Measurements from ENCODE around the gene TMEM88.

DNA sequence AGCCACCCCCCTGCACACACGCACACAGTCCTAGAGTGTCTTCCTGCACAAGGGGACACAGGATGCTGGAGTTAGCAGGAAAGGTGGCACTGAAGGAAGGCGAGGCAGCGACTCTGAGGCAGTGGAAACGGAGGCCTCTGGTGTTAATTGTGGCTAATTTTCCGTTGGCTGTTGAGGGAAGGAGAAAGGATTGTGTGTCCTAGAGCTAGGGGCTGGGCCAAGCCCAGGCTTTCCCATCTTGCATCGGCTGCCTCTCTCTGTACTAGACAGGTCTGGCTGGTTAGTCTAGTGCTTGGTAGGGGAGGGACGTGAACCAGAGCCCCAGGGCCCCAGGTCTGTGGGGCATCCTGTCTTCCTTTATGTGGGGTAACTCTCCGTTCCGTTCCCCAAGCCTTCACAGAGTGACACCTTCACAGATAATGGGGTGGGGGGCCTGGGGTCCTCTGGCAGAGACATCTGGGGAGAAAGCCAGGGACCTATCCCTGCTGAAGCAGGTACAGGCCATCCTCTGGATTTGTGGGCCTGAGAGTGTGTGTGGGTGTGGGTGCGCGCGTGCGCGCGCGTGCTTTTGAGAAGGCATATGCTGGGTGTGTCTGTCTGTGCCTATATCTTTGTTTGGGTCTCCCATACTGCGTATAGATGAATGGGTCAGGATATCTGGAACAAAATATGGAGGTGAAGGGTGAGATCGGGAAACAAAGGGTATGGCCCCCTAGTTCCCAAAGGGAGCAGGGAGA is 33.5 kb downstream of the TMEM88 start, which contains the start of gene CHD3:
- TF ChIP-seq, protein P1, sequence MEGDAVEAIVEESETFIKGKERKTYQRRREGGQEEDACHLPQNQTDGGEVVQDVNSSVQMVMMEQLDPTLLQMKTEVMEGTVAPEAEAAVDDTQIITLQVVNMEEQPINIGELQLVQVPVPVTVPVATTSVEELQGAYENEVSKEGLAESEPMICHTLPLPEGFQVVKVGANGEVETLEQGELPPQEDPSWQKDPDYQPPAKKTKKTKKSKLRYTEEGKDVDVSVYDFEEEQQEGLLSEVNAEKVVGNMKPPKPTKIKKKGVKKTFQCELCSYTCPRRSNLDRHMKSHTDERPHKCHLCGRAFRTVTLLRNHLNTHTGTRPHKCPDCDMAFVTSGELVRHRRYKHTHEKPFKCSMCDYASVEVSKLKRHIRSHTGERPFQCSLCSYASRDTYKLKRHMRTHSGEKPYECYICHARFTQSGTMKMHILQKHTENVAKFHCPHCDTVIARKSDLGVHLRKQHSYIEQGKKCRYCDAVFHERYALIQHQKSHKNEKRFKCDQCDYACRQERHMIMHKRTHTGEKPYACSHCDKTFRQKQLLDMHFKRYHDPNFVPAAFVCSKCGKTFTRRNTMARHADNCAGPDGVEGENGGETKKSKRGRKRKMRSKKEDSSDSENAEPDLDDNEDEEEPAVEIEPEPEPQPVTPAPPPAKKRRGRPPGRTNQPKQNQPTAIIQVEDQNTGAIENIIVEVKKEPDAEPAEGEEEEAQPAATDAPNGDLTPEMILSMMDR (IDR thresholded peaks at IDR 0.05; ENCODE audit: poor library complexity) = no peak
- no peak for TF ChIP-seq EZH2 (IDR thresholded peaks at IDR 0.05; ENCODE audit: borderline replicate concordance)

Measured in hepatocyte (in vitro differentiated cells).